Effector memory CD8-positive, alpha-beta T cell (primary cell): ENCODE data around the gene BLCAP.
A peak's percentile ranks its signal among the peaks of the same experiment; 100 is the strongest.
"Not testable (repeated sequence)": the region's sequence is repeated elsewhere in the genome, so short reads cannot be mapped to it uniquely, and the experiment has no call there.

Source experiments
- ATAC-seq: fragments of 150-1000 bp; cut with Tn5 transposase; replicated peaks from 2 replicates; pipeline ENCODE4 v1.10.0; 2021; ENCODE audit warnings: mild to moderate bottlenecking, moderate library complexity
- DNase-seq, 3 experiments: peaks; one replicate each; pipeline ENCODE4 v3.0.0; 2021
- H3K27ac Mint-ChIP-seq, 2 donors: one replicate each; pipeline ENCODE4 v1.8.0; 2022; ENCODE audit warnings: mild to moderate bottlenecking in 2 of 2, mixed read lengths in 2 of 2, moderate library complexity in 2 of 2
- H3K27me3 Mint-ChIP-seq, 2 donors: one replicate each; pipeline ENCODE4 v1.8.0; 2022; ENCODE audit warnings: mixed read lengths in 2 of 2
- H3K36me3 Mint-ChIP-seq: one replicate; pipeline ENCODE4 v1.8.0; 2022; ENCODE audit warnings: mild to moderate bottlenecking, moderate library complexity, mixed read lengths; ENCODE audit not compliant: insufficient read depth
- H3K4me1 Mint-ChIP-seq, 2 donors: one replicate each; pipeline ENCODE4 v1.8.0; 2022; ENCODE audit warnings: low read depth in 2 of 2, mixed read lengths in 2 of 2
- H3K4me3 Mint-ChIP-seq, 2 donors: one replicate each; pipeline ENCODE4 v1.8.0; 2022; ENCODE audit warnings: mild to moderate bottlenecking in 2 of 2, mixed read lengths in 2 of 2, moderate library complexity in 2 of 2
- H3K9me3 Mint-ChIP-seq, 2 donors: one replicate each; pipeline ENCODE4 v1.8.0; 2022; ENCODE audit warnings: mixed read lengths in 2 of 2
- total RNA-seq, 9 experiments: gene quantifications; one replicate each; lab custom pipeline; 2026; lab: John Stamatoyannopoulos, UW

The BLCAP gene, protein sequence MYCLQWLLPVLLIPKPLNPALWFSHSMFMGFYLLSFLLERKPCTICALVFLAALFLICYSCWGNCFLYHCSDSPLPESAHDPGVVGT
- 30.2 to 88.3 (median 42.7) reads per million in 9 experiments for total RNA-seq

DNA sequence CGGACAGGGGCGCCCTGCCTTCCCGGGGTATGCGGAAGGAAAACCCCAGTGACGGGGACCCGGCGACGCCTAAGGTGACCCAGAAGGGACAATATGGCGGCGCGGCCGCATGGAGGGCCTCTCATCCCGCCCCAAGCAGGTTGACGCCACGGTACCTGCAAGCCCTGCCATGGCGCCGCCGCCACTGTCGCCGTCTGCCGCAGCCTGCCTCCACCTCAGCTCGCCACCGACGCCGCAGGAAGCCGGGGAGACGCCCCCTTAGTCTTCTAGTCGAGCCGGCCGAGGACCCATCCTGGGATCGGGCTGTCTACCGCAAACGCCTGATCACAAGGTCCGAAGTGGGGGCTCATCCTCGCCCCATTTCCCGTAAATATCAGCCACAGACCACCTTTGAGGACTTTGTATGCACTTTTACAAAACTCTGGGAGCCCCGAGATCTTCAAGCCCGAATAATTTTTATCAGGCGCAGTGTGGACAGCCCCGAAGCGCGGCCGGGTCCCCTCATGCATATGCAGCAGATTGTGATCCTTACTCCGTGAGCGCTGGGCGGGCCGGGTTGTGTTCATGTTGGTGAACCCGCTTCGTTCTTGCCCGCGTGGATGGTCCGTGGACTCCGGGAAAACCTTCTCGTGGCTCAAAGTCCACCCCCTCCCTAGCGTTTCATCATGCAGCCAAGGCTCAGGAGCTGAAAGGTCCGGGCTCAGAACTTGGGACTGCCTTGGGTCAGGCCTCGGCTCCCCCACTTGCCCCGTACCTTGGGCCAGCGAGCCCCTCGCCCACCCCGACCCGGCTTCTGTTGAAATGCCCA lies at the start of gene BLCAP:
Gene BLCAP, minus strand, starts transcription at position 239 of the 808 bp plus-strand sequence. CDS start 8,702 bp downstream, outside the sequence.
- peak; percentile 93 to 97 (median 95) for DNase-seq
- Mint-ChIP-seq H3K36me3 (peaks cover 30% of the 10 kb centered on the region), H3K27me3 (peaks cover 0 to 13% of the 10 kb centered on the region in 2 donors), H3K27ac (peak within 1 kb of the TSS; percentile 100), H3K4me3 (peak within 1 kb of the TSS; percentile 88 to 95), H3K9me3 (no peaks in the 10 kb centered on the region), H3K4me1 (peaks cover 45 to 47% of the 10 kb centered on the region in 2 donors)
- peak; percentile 89 for ATAC-seq

DNA sequence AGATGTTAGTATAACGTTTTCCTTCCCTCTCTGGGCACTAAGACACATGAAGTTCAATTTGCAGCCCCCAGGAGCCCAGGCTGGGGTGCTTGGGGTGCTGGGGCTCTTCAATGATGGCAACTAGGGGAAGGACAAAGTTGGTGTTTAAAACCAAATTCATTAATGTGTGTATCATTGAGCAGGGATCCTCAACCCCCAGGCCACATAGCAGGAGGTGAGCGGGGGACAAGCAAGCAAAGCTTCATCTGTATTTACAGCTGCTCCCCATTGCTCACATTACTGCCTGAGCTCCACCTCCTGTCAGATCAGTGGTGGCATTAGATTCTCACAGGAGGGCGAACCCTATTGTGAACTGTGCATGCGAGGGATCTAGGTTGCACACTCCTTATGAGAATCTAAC lies 49.8 kb upstream of the BLCAP start:
- H3K4me1 Mint-ChIP-seq, H3K4me3 Mint-ChIP-seq, H3K36me3 Mint-ChIP-seq, ATAC-seq, DNase-seq, H3K9me3 Mint-ChIP-seq, H3K27ac Mint-ChIP-seq: not testable (repeated sequence)
- peaks cover 71 to 82% of the 10 kb centered on the region in 2 donors for H3K27me3 Mint-ChIP-seq

DNA sequence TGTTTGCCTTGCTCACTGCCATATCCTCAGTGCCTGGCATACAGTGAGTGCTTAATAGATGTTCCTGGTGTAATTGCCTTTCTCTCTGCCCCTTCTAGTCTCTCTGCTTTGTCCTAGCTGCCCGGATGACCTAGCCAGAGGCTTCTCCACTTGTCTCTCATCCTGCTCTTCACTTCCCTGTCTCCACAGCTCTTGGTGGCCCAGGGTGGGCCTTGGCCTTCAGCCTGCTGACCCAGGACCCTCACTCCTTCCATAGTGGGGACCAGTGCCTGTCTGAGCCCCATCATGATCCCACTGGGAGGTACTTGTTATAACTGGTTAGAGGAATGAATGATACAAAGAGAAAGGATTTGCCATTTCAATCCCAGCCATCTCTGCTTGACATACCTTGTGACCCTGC lies 49.2 kb upstream of the BLCAP start:
- H3K27me3 Mint-ChIP-seq, result peaks cover 73 to 78% of the 10 kb centered on the region in 2 donors
- peaks cover 0 to 2% of the 10 kb centered on the region in 2 donors for H3K4me1 Mint-ChIP-seq
- no peaks in the 10 kb centered on the region for H3K9me3 Mint-ChIP-seq
- H3K36me3 Mint-ChIP-seq, result no peaks in the 10 kb centered on the region
- no peak overlapping the region for H3K27ac Mint-ChIP-seq
- ATAC-seq (no peak), DNase-seq (no peak)
- H3K4me3 Mint-ChIP-seq, result no peak overlapping the region

- DNase-seq, result no peak
- no peak for ATAC-seq
- H3K27ac Mint-ChIP-seq, result no peak overlapping the region
- no peaks in the 10 kb centered on the region for H3K36me3 Mint-ChIP-seq
- H3K4me3 Mint-ChIP-seq, result no peak overlapping the region
- H3K9me3 Mint-ChIP-seq, result no peaks in the 10 kb centered on the region
- peaks cover 70 to 78% of the 10 kb centered on the region in 2 donors for H3K27me3 Mint-ChIP-seq
- H3K4me1 Mint-ChIP-seq, result peaks cover 0 to 2% of the 10 kb centered on the region in 2 donors
These were observed 48.2 kb upstream of the BLCAP start for GRCh38 chr20:37575884-37576283.

- Mint-ChIP-seq H3K4me1 (peaks cover 0 to 2% of the 10 kb centered on the region in 2 donors), H3K36me3 (no peaks in the 10 kb centered on the region), H3K4me3 (no peak overlapping the region), H3K27me3 (peaks cover 63 to 78% of the 10 kb centered on the region in 2 donors), H3K27ac (no peak overlapping the region), H3K9me3 (no peaks in the 10 kb centered on the region)
- DNase-seq (no peak), ATAC-seq (no peak)
These were observed 46.7 kb upstream of the BLCAP start for GRCh38 chr20:37574199-37574890.

DNA sequence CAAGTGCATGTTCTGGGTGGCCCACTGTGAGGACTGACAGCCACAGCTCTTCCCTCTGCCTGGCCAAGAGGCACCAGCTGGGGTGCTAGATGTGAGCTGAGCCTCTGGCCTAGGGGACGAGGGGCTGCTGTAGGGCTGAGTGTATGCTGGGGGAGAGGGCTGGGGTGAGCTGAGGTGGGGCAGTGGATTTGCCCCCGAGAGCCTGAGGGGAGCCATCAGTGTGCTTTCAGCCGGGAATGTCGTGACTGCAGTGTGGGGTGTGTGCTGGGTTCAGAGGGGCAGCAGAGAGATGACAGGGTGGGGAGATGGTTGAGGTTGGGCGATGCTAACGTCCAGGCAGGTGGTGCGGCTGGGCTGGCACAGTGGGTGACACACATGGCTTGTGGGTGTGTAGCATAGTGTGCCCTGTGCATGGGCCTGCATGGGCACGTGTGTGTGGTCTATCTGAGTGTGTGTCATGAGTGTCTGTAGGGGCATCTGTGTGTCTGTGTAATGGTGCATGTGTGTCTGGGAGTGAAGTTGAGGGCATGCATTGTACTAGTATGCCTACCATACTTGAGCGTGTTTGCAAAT lies 46.0 kb upstream of the BLCAP start:
- Mint-ChIP-seq H3K27me3 (peaks cover 63 to 78% of the 10 kb centered on the region in 2 donors), H3K27ac (no peak overlapping the region), H3K4me1 (peaks cover 0 to 2% of the 10 kb centered on the region in 2 donors), H3K9me3 (no peaks in the 10 kb centered on the region), H3K36me3 (no peaks in the 10 kb centered on the region), H3K4me3 (no peak overlapping the region)
- ATAC-seq, result no peak
- DNase-seq, result no peak

GRCh38 chr20:37571033-37571432 lies 43.4 kb upstream of the BLCAP start:
- H3K4me3 Mint-ChIP-seq, result no peak overlapping the region
- H3K27ac Mint-ChIP-seq, result no peak overlapping the region
- no peaks in the 10 kb centered on the region for H3K36me3 Mint-ChIP-seq
- ATAC-seq, result no peak
- no peaks in the 10 kb centered on the region for H3K9me3 Mint-ChIP-seq
- H3K27me3 Mint-ChIP-seq, result peaks cover 57 to 82% of the 10 kb centered on the region in 2 donors
- H3K4me1 Mint-ChIP-seq, result peaks cover 4% of the 10 kb centered on the region in 2 donors
- DNase-seq, result no peak

DNA sequence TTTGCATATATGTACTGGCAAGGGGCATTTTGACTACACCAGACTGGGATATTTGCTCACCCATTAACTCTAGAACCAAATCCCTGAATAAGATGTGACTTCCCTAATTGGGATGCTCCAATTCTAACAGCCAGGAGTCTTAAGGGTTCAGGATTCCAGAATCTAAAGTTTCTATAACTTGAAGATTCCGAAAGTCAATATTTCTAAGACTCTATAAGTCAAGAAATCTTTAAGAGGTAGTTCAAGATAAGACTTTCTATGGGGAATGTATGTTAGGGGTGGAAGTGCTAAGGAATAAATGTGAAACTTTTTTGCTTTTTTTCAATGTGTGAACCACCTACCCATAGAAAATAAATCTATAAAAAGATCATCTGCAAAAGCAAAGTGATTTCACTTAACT lies 42.7 kb upstream of the BLCAP start:
- peaks cover 4% of the 10 kb centered on the region in 2 donors for H3K4me1 Mint-ChIP-seq
- no peaks in the 10 kb centered on the region for H3K9me3 Mint-ChIP-seq
- H3K36me3 Mint-ChIP-seq, result no peaks in the 10 kb centered on the region
- peaks cover 60 to 88% of the 10 kb centered on the region in 2 donors for H3K27me3 Mint-ChIP-seq
- DNase-seq, result no peak
- H3K4me3 Mint-ChIP-seq, result no peak overlapping the region
- ATAC-seq, result no peak
- no peak overlapping the region for H3K27ac Mint-ChIP-seq

- ATAC-seq, result no peak
- no peak overlapping the region for H3K4me3 Mint-ChIP-seq
- peaks cover 53 to 92% of the 10 kb centered on the region in 2 donors for H3K27me3 Mint-ChIP-seq
- no peak overlapping the region for H3K27ac Mint-ChIP-seq
- no peaks in the 10 kb centered on the region for H3K9me3 Mint-ChIP-seq
- peaks cover 2 to 4% of the 10 kb centered on the region in 2 donors for H3K4me1 Mint-ChIP-seq
- H3K36me3 Mint-ChIP-seq, result no peaks in the 10 kb centered on the region
- DNase-seq, result no peak
These were observed 40.3 kb upstream of the BLCAP start for GRCh38 chr20:37567671-37568588.

DNA sequence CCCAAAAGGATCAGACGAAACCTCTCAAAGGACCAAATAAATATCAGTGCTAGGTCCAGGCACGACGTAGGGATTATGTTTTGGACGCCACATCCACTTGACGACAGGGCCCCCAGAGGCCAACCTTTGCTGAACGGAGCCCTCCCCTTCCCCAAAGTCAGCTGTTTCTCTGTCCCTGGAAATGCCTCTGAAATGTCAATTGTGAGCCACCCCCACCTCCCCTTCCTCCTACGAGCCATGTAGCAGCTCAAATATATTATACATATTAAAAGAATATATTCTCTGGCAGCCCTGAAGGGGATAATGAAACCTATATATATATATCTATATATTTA lies 39.6 kb upstream of the BLCAP start:
- Mint-ChIP-seq H3K9me3 (no peaks in the 10 kb centered on the region), H3K27me3 (peaks cover 50 to 91% of the 10 kb centered on the region in 2 donors), H3K4me1 (peaks cover 2 to 4% of the 10 kb centered on the region in 2 donors), H3K27ac (no peak overlapping the region), H3K4me3 (no peak overlapping the region), H3K36me3 (no peaks in the 10 kb centered on the region)
- no peak for ATAC-seq
- no peak for DNase-seq

DNA sequence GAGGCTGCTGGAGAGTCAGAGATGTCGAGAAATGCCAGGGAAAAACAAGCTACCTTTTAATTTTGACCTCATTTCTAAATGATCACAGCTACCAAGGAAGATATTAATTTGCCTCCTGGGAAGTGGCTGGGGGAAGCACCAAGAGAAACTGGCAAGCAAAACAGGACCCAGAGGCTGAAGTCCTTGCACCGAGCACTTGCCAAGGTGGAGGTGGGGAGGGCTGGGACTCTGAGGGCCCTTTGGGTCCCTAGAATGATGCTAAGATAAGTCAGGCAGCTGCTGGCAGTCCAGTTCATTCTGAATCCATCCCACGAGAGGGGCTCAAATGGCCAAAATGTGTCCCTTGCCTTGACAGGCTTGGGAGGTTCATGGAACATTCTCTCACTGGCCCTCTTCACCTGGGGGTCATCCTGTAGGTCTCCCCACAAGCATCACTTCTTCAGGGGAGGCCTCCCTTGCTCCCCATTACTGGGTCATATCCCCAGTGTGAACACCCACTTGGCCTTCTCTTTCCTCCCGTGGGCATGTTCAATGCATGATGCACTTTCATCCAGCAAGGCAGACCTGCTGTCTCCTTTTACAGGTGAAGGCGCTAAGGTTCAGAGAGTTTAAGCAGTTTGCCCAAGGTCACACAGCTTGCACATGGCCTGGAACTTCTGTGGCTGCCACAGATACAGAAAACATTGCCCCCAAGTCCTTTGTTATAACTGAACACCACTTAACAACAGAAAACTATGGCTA lies 39.1 kb upstream of the BLCAP start:
- Mint-ChIP-seq H3K9me3 (no peaks in the 10 kb centered on the region), H3K36me3 (no peaks in the 10 kb centered on the region), H3K27me3 (peaks cover 50 to 95% of the 10 kb centered on the region in 2 donors), H3K27ac (no peak overlapping the region), H3K4me3 (no peak overlapping the region), H3K4me1 (peaks cover 2 to 4% of the 10 kb centered on the region in 2 donors)
- no peak for DNase-seq
- no peak for ATAC-seq

DNA sequence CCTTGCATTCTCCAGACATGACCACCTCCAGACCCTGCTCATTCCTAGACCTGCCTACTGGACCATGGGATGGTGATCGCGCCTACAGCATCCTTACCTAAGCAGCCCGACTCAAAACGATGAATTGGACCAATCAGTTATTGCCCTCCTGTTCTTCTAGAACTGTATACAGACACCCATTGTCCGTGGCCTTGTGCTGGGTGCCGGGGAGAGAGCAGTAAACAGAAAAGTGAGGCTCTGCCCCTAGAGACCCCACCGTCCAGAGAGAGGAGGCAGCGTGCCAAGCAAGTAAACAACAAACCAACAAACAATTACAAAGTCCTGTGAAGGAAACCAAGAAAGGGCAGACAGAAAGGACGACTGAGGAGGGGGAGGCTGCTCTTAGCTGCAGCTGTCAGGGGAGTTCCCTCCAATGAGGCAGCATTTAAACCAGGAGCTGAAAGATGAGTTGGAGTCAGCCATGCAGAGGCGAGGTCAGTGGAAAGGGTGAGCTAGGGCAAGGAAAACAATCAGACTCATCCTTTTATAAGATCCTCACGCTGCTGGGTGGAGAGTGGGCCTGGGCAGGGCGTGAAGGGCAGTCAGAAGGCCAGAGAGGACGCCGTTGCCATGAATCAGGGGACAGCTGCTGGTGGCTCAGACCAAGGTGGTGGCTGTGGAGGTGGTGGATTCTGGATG lies 37.6 kb upstream of the BLCAP start:
- Mint-ChIP-seq H3K36me3 (no peaks in the 10 kb centered on the region), H3K4me1 (peaks cover 2 to 4% of the 10 kb centered on the region in 2 donors), H3K27ac (no peak overlapping the region), H3K4me3 (no peak overlapping the region), H3K27me3 (peaks cover 48 to 89% of the 10 kb centered on the region in 2 donors), H3K9me3 (no peaks in the 10 kb centered on the region)
- ATAC-seq, result no peak
- no peak for DNase-seq
